Measurements from ENCODE around the gene IPO5.

The IPO5 gene

GRCh38 chr13:98014766-98015165 is 61.3 kb downstream of the IPO5 start:
- in situ Hi-C loops (cut with HindIII; ENCODE audit: low sequenced_read_pairs), result no loop called here
- TF ChIP-seq, protein P1, sequence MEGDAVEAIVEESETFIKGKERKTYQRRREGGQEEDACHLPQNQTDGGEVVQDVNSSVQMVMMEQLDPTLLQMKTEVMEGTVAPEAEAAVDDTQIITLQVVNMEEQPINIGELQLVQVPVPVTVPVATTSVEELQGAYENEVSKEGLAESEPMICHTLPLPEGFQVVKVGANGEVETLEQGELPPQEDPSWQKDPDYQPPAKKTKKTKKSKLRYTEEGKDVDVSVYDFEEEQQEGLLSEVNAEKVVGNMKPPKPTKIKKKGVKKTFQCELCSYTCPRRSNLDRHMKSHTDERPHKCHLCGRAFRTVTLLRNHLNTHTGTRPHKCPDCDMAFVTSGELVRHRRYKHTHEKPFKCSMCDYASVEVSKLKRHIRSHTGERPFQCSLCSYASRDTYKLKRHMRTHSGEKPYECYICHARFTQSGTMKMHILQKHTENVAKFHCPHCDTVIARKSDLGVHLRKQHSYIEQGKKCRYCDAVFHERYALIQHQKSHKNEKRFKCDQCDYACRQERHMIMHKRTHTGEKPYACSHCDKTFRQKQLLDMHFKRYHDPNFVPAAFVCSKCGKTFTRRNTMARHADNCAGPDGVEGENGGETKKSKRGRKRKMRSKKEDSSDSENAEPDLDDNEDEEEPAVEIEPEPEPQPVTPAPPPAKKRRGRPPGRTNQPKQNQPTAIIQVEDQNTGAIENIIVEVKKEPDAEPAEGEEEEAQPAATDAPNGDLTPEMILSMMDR (IDR thresholded peaks at IDR 0.05; ENCODE audit: low read depth, low read length), result no peak
- DNase-seq (ENCODE audit: low read depth, low spot score), result peak; percentile 52
- H3K4me3 ChIP-seq (ENCODE audit: low read depth, low read length), result no peak overlapping the region

DNA sequence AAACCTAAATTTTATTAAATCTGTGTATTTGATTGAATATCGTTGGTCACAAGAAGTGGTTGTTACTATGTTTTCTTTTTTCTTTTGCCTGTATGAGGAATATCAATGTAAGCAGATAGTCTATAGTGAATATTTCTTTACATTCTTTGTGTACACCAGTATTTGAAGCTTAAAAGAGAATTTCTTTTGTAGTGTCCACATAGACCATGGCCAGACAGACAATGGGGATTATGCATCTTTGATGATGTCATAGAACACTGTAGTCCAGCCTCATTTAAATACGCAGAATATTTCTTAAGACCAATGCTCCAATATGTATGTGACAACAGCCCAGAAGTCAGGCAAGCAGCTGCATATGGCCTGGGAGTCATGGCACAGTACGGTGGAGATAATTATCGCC is 64.8 kb downstream of the IPO5 start:
- in situ Hi-C loops (cut with HindIII; ENCODE audit: low sequenced_read_pairs), result no loop called here
- TF ChIP-seq, protein P1 (IDR thresholded peaks at IDR 0.05; ENCODE audit: low read depth, low read length), result no peak

GRCh38 chr13:98019186-98019585 is 65.7 kb downstream of the IPO5 start:
- TF ChIP-seq, protein P1 (IDR thresholded peaks at IDR 0.05; ENCODE audit: low read depth, low read length), result no peak
- no peak for DNase-seq (ENCODE audit: low read depth, low spot score)
- in situ Hi-C loops (cut with HindIII; ENCODE audit: low sequenced_read_pairs), result no loop called here

More for the DNA sequence above, 64.8 kb downstream of the IPO5 start:
- no peak for DNase-seq (ENCODE audit: low read depth, low spot score)
- H3K4me3 ChIP-seq (ENCODE audit: low read depth, low read length), result no peak overlapping the region

GRCh38 chr13:98020271-98020670 is 66.8 kb downstream of the IPO5 start:
- no peak overlapping the region for H3K4me3 ChIP-seq (ENCODE audit: low read depth, low read length)
- in situ Hi-C loops (cut with HindIII; ENCODE audit: low sequenced_read_pairs), result no loop called here
- TF ChIP-seq, protein P1 (IDR thresholded peaks at IDR 0.05; ENCODE audit: low read depth, low read length), result no peak
- DNase-seq (ENCODE audit: low read depth, low spot score), result no peak

More at GRCh38 chr13:98019186-98019585, 65.7 kb downstream of the IPO5 start:
- no peak overlapping the region for H3K4me3 ChIP-seq (ENCODE audit: low read depth, low read length)

DNA sequence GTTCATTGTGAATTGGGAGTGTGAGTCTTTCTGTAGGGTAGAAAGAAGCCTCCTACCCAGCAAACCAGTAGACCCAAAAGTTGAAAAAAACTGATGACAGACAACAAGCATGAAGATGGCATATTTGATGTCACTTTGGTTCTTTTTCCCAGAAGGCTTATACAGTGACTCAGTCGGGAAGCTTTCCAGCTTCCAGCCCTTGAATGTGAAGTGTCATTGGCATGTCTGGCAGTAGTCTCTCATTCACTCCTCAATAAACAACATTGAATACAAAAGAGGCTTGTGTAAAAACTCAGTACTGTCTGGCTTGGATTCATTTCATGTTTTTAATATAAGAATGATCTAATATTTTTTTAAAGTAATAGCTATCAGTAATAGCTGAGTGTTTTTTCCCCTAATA is 68.7 kb downstream of the IPO5 start:
- peak; percentile 80 for DNase-seq (ENCODE audit: low read depth, low spot score)
- in situ Hi-C loops (cut with HindIII; ENCODE audit: low sequenced_read_pairs), result no loop called here
- TF ChIP-seq, protein P1 (IDR thresholded peaks at IDR 0.05; ENCODE audit: low read depth, low read length), result no peak

DNA sequence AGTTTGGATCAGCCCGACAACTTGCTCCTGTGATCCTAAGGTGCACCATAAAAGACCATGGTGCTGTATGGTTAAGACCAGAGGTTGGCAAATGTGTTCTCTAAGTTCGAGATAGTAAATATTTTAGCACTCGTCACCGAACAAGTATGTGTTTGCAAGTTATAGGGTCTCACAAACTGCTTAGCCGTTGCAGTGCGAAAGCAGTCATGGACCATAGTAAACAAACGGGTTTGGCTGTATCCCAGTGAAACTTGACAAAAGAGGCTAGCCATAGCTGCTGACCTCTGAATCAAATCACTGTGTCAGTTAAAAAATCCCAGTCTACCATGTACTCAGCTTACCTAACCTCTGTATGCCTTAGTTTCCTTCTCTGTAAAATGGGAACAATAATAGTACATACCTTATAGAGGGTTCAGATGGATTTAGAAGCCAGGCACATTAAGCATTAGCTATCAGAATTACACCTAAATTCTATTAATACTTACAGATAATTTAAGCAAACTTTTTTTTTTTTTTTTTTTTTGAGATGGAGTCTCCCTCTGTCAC is 72.1 kb downstream of the IPO5 start:
- H3K4me3 ChIP-seq (ENCODE audit: low read depth, low read length), result no peak overlapping the region
- DNase-seq (ENCODE audit: low read depth, low spot score), result no peak
- TF ChIP-seq, protein P1 (IDR thresholded peaks at IDR 0.05; ENCODE audit: low read depth, low read length), result no peak
- in situ Hi-C loops (cut with HindIII; ENCODE audit: low sequenced_read_pairs), result no loop called here

More for the DNA sequence above, 68.7 kb downstream of the IPO5 start:
- no peak overlapping the region for H3K4me3 ChIP-seq (ENCODE audit: low read depth, low read length)
